HG03442 (cell line): ENCODE results near the gene GALP.
"Not testable (repeated sequence)": the region's sequence is repeated elsewhere in the genome, so short reads cannot be mapped to it uniquely, and the experiment has no call there.

Source experiments
- ATAC-seq: cut with Tn5 transposase; IDR thresholded peaks from one replicate; pipeline ENCODE4 v1.9.1; 2021; ENCODE audit warnings: mild to moderate bottlenecking, moderate library complexity; ENCODE audit not compliant: unreplicated experiment

The GALP gene

DNA sequence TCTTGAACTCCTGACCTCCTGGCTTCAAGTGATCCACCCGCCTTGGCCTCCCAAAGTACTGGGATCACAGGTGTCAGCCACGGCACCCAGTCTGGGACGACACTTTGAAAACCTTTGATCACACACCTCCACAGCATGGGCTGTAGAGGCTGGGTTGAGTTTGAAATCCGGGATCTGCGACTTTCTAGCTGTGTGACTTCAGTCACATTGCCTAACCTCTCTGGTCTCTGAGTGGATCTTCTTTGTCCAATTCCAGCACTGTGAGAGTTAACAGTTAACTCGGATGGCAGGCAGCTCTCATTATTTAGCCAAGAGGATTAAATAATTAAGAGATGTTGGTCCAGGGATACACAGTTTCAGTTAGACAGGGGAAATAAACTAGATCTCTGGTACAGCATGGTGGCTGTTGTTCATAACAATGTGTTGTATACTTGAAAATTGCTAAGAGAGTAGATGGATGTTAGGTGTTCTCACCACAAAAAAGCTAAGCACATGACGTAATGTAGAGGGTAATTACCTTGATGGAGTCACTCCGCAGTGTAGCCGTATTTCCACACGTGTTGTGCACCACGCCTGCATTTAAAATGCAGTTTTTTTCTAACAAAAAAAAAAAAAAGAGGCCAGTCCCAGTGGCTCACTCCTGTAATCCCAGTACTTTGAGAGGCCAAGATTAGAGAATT lies 1.9 kb downstream of the GALP start:
- no peak for ATAC-seq

DNA sequence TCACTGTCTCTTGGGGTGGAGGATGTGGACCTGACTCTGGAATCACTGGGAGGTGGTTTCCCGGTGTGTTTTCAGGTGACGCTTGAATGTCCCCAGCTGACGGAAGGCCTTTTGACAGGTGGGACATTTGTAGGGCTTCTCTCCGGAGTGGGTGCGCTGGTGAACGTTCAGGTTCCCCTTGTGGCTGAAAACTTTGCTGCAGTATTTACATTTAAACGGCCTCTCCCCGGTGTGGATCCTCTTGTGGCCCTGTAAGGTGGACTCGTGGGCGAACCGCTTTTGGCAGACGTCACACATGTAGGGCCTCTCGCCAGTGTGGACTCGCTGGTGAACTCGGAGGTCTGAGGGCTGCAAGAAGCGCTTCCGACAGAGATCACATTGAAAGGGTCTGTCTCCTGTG lies 14.0 kb downstream of the GALP start:
- no peak for ATAC-seq

DNA sequence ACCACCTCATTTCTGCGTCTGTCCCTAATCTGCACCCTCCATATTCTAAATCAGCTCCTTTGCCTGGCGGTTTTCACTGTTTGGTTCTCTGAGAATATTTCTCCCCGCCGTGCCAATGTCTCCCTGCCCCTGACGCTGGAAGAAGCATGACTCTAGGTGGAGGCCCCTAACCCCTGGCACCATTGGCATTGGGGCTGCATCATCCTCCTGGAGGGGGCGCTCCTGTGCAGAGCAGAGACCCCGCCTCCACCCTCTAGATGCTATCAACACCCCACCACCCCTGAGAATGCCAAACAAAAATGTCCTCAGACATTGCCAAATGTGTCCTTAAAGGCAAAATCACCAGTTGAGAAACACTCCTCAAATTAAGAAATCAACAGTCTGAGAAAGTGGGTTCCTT lies 15.3 kb downstream of the GALP start:
- no peak for ATAC-seq

DNA sequence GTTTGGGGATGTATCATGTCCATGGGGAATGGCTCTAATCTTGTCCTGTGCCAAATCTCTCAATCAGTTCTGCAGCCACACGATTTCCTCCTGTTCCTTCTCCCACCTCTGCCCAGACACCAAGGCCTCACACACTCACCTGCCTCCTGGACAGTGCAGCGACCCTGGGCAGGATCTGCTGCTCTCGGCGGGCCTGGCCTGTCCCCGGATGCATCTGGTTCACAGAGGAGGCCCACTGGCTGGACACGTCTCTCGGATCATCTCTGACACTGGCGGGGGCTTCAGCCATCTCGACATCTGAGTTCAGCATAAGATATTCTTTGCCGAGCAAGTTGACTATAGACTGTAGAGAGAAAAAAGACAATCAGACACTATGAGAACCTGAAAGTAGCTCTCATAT lies 15.9 kb downstream of the GALP start:
- ATAC-seq = no peak

DNA sequence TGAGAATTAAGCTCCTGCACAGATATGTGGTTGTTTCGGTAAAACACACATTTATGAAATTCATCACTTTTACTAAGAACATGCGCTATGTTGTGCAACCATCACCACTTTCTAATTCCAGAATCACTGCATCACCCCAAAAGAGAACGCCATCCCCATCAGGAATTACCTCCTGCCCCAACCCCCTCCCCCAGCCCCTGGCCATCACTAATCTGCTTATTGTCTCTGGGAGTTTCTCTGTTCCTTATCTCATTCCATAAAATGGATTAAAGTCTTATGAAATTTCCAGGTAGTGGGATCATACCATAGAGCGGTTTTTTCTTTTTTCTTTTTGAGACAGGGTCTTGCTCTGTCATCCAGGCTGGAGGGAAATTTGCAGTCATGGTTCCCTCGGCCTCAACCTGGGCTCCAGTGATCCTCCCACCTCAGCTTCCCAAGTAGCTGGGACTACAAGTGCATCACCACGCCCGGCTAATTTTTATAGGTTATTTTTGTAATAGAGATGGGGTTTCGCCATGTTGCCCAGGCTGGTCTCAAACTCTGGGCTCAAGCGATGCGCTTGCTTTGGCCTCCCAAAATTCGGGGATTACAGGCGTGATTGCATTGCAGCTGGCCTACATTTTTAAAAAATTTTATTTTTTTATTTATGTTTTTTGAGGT lies 18.3 kb downstream of the GALP start:
- no peak for ATAC-seq

DNA sequence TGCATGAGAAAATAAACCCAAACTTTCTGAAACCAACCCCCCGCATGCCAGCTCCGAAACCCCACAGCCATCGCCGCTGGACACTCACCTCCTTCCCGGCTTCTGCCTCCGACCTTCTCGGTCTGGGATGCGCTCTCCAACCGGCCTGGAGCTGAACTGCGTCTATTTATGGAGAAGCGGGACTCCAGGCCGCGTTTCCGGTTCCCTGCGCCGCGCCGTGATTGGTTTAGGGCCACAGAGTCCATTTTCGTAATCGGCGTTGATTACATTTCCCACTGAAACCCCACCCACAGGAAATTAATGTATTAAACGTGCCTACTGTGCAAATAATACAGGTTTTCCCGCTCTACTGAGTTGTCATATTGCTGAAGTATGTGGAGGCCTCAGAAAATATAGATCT lies 21.8 kb downstream of the GALP start, which contains the start of gene ZSCAN5B:
TSS of gene ZSCAN5B (minus strand) at position 138 of the 400 bp plus-strand sequence. CDS start 4,731 bp downstream, outside the sequence.
- not testable (repeated sequence) for ATAC-seq

DNA sequence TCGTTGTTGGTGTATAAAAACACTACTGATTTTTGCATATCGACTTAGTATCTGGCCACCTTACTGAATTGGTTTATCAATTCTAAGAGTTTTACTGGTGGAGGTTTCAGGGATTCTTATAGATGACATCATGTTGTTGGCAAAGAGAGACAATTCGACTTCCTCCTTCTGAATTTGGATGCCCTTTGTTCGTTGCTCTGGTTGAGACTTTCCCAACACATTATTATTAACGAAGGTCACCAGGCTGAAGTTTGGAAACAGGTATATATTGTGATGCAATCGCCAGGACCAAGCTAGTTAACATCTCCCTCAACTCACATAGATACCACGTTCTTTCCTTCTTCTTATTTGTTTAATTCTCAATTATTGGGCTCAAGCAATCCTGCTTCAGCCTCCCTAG lies 23.9 kb downstream of the GALP start:
- ATAC-seq = no peak

DNA sequence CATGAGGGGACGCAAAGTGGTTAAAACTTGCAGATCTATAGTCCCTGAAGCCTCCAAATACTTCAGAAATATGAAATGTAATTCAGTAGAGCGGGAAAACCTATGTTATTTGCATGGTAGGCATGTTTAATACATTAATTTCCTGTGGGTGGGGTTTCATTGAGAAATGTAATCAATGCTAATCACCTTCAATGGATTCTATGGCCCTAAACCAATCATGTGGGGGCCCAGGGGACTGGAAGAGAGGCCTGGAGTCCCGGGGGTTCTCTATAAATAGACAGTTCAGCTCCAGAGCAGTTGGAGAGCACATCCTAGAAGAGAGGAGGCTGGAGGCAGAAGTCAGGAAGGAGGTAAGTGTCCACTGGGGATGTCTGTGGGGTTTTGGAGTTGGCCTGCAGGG lies 26.2 kb downstream of the GALP start, which contains the start of gene ZSCAN5C:
TSS of gene ZSCAN5C (plus strand) at position 301 of the 400 bp plus-strand sequence. CDS start 3,641 bp downstream, outside the sequence.
- ATAC-seq = no peak

DNA sequence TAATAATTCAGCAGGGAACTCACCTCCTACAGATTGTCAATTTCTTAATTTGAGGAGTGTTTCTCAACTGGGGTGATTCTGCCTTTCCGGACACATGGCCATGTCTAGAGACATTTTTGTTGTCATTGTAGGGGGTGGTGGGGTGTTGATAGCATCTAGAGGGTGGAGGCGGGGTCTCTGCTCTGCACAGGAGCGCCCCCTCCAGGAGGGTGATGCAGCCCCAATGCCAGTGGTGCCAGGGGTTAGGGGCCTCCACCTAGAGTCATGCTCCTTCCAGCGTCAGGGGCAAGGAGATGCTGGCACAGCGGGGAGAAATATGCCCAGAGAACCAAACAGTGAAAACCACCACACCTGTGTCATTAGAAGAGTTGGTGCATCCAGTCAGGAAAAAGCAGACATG lies 31.8 kb downstream of the GALP start:
- not testable (repeated sequence) for ATAC-seq

DNA sequence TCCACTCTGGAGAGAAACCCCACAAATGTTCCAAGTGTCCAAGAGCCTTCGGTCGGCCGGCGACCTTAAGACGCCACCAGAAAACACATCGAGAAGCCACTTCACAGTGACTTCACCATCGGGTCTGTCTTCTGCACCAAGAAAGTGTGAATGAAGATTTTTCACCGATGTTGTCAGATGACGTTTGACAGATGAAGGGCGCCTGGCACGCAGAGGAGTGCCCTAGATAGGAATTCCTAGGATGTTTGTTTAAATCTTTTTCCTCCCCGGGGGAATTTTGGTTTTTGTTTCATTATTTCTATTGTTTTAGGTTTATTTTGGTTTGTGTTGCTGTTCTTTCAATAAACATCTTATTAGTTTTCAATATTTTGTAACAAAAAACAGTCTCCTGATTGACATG lies 33.3 kb downstream of the GALP start:
- ATAC-seq = no peak

DNA sequence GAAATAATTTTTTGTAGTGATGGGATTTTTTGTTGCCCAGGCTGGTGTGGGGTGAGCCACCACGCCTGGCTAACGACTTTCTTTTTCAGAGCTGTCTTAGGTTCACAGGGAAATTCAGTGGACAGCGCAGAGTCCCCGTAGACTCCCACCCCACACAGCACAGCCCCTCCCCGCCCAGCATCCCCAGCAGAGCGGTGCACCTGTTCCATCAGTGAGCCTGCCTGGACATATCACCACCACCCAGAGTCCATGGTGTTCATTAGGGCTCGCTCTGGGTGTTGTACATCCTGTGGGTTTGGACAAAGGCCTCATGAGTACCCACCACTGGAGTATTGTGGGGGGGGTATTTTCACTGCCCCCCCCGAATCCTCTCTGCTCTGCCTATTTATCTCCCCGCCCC lies 34.2 kb downstream of the GALP start:
- not testable (repeated sequence) for ATAC-seq

DNA sequence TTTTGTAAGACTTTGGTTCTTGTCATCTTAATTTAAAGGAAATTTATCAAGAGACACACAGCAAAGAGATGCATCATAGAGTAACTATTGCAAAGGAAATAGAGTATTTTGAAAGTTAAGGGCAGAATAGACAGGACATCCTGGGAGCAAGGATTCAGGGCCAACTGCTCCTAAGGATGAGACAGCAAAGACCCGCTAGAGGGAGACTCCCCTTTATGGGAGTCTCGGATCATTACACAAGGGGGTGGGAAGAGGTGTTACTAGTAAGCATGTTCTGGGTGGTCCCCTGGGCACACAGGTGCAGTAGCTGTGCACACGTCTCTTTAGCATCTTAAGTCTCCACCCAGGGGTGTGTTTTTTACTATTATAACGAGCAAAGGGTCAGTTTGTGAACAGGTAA lies 35.9 kb downstream of the GALP start:
- no peak for ATAC-seq

DNA sequence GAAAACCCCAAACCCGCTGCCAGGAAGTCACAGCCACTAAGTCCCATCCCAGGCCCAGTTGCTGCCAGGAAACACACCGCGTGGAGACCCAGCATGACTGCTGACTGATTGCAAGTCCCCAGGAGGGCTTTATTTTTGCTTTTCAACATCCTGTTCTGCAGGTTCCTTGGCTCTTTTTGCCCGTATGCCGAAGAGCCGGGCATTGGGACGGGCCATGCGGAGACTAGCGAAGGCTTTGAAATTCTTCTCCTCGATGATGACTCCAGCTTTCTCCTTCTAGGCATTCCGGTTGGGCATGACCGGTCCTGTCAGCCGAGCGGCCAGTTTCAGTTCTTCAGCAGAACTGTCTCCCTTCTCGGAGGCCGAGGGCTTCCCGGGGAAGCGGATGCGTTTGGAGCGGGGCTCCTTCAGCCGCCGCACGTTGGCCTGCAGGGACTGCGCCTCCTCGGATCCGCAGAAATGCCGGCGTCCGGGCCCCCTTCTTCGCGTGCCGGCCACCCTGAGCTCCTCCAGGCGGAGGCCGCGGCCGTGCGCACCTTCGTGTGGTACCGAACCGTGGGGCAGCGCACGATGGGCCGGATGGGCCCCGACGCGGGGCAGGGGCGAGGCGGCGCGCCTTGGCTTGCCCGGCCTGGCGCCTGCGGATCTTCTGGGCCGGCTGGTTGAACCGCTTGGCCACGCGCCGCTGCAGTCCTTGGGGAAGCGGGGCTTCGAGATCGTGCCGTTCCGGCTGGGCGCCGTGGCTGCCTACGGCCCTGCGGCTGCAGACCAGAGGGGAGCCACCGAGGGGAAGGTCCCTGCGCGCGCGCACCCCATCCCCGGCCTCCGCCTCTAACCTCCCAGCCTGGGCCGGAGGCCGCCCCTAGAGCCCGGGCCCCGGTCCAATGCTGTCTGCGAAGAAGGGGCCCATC lies 41.5 kb downstream of the GALP start:
- ATAC-seq = no peak

DNA sequence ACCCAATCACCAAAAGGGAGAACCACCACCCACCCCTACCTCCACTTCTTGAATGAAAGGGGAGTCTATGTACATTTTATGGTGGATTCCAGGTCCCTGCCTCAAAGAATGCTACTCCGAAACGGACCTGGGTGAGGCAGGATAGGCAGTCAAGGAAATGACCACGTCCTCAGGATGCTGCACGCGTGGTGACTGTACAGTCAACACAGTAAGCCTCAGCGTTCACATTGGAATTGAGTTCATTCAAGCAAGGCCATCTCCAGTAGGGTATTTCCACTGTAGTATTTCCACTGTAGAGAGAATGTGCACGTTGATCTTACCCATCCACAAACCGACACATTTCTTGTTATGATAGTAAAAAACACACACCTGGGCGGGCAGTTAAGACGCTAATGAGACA lies 43.2 kb downstream of the GALP start:
- ATAC-seq = no peak

DNA sequence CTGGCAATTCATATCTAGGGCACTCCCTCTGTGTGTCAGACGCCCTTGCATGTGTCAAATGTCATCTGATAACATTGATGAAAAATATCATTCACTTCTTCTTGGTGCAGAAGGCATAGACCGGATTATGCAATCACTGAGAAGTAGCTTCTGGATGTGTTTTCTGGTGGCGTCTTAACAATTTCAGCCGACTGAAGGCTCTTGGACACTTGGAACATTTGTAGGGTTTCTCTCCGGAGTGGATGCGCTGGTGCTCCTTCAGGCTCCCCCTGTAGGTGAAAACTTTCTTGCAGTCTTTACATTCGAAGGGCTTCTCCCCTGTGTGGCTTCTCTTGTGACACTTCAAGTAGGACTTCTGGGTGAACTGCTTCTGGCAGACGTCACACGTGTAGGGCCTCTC lies 45.6 kb downstream of the GALP start:
- not testable (repeated sequence) for ATAC-seq

DNA sequence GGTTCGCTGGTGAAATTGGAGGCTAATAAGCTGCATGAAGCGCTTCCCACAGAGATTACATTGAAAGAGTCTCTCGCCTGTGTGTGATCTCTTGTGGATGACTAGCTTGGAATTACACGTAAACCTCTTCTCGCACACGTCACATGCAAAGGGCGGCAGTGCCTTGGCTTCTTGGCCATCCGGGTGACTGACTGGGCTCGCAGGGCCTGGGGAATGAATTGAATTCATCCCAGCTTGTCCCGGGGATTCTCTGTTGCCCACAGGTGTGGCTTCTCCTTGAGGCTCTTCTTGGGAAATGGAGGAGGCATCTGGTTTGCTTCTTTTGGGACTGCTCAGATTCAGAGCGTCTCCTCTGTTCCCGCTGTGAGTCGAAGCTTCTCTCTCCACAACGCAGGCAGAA lies 46.0 kb downstream of the GALP start:
- no peak for ATAC-seq

DNA sequence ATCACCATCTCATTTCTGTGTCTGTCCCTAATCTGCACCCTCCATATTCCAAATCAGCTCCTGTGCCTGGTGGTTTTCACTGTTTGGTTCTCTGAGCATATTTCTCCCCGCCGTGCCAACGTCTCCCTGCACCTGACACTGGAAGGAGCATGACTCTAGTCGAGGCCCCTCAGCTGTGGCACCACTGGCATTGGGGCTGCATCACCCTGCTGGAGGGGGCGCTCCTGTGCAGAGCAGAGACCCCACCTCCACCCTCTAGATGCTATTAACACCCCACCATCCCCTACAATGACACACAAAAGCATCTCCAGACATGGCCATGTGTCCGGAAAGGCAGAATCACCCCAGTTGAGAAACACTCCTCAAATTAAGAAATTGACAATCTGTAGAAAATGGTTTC lies 47.1 kb downstream of the GALP start:
- ATAC-seq = no peak

DNA sequence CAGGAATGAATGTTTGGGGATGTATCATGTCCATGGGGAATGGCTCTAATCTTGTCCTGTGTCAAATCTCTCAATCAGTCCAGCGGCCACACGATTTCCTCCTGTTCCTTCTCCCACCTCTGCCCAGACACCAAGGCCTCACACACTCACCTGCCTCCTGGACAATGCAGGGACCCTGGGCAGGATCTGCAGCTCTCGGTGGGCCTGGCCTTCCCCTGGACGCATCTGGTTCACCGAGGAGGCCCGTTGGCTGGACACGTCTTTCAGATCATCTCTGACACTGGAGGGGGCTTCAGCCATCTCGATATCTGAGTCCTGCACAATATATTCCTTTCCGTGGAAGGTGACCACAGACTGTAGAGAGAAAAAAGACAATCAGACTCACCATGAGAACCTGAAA lies 47.7 kb downstream of the GALP start:
- ATAC-seq = no peak
